ENCODE measurements around the gene CCNB3.

CCNB3 gene

GRCh38 chrX:50393902-50394301 is 189.3 kb downstream of the CCNB3 start:
- Histone ChIP-seq H3K4me1 (ENCODE audit: control insufficient read depth, insufficient read depth, low read length) (no peaks in the 10 kb centered on the region), H3K9ac (ENCODE audit: low read length) (no peak overlapping the region), H3K4me3 (ENCODE audit: low read length) (no peak overlapping the region), H3K27me3 (ENCODE audit: control insufficient read depth, insufficient read depth, low read length) (no peaks in the 10 kb centered on the region), H3K27ac (ENCODE audit: low read depth, low read length) (no peak overlapping the region), H3K36me3 (ENCODE audit: control insufficient read depth, insufficient read depth, low read length) (no peaks in the 10 kb centered on the region)

Measured in rectal smooth muscle tissue (tissue), 1 donor.